Heart right ventricle (tissue), 16 donors: ENCODE measurements around the gene SDK2. TPM values are rescaled to one million over a fixed set of nuclear protein-coding genes. Genes with fewer than 3 reads are reported as not detected.
"Not testable (repeated sequence)": the region's sequence is repeated elsewhere in the genome, so short reads cannot be mapped to it uniquely, and the experiment has no call there.

ENCODE experiments used
- ATAC-seq, 8 donors: fragments of 200-7000 bp; cut with Tn5 transposase; one replicate each; pipeline ENCODE4 v1.9.1; 2020; ENCODE audit warnings: mild to moderate bottlenecking in 8 of 8, moderate library complexity in 8 of 8, moderate number of reproducible peaks in 1 of 8
- DNase-seq, 2 donors: peaks; one replicate each; pipeline ENCODE4 v3.0.0-alpha.2; 2020
- H3K27ac ChIP-seq, 10 donors: fragments of 200-600 bp; sonication (generic) in 2 of 10; one replicate each; pipeline versions ENCODE4 v1.5.0 to v1.8.0; 2020 to 2022; ENCODE audit warnings: mild to moderate bottlenecking in 3 of 10
- H3K27me3 ChIP-seq, 7 donors: fragments of 200-600 bp; one replicate each; pipeline ENCODE4 v1.8.0; 2021 to 2022; ENCODE audit warnings: mild to moderate bottlenecking in 2 of 7
- H3K36me3 ChIP-seq, 9 donors: fragments of 200-600 bp; sonication (generic) in 1 of 9; one replicate each; pipeline versions ENCODE4 v1.5.0 to v1.8.0; 2020 to 2022; ENCODE audit warnings: mild to moderate bottlenecking in 2 of 9
- H3K4me1 ChIP-seq, 9 donors: fragments of 200-600 bp; sonication (generic) in 1 of 9; one replicate each; pipeline versions ENCODE4 v1.5.0 to v1.8.0; 2020 to 2022; ENCODE audit warnings: mild to moderate bottlenecking in 4 of 9
- H3K4me3 ChIP-seq, 10 donors: fragments of 200-600 bp; sonication (generic) in 2 of 10; one replicate each; pipeline versions ENCODE4 v1.5.0 to v1.8.0; 2020 to 2022; ENCODE audit warnings: mild to moderate bottlenecking in 7 of 10, moderate library complexity in 2 of 10
- H3K9me3 ChIP-seq, 11 donors: fragments of 200-600 bp in 10 of 11; sonication (generic) in 2 of 11; one replicate each; pipeline versions ENCODE4 v1.5.0 to v1.8.0; 2013 to 2022; ENCODE audit warnings: mild to moderate bottlenecking in 2 of 11, control low read depth in 1 of 11, moderate library complexity in 1 of 11
- WGBS, 2 donors: extraction: QIAGEN DNeasy Blood & Tissue Kit; methylation state at CpG; one replicate each; pipeline ENCODE4 v1.1.7; 2013; ENCODE audit warnings: inconsistent platforms in 1 of 2; 5-methylcytosine and 5-hydroxymethylcytosine counted together
- intact Hi-C, 10 donors: fragments of 100-400 bp; cut with DNase I; formaldehyde crosslinking; loops; one replicate each; pipeline versions ENCODE4 v1.11.1 to v1.14.2; 2022
- polyA plus RNA-seq, 2 donors: library from polyadenylated mRNA; stranded (reverse); fragments of 200-250 nt; gene quantifications; one replicate each; pipeline ENCODE4 v1.2.3, GENCODE V29; 2013
- total RNA-seq, 10 donors: library from RNA; stranded (reverse); fragmentation: NEBNext Ultra II Directional in 3 of 10; extraction: Animal tissue kit (Norgen Biotek cat#: 25700) in 3 of 10; gene quantifications; one replicate each; pipeline versions ENCODE4 v1.2.1 to v1.2.4, GENCODE V29; 2021 to 2023
- TF ChIP-seq, protein P1 (sequence below), 9 donors: fragments of 200-600 bp; sonication (generic) in 2 of 9; IDR thresholded peaks; one replicate each; pipeline versions ENCODE4 v1.5.0 to v1.8.0; 2021 to 2022; ENCODE audit warnings: antibody characterized with exemption in 9 of 9, mild to moderate bottlenecking in 5 of 9, moderate library complexity in 1 of 9
- donor health status: Arrhythmogenic right ventricular cardiomyopathy.
- donor health status: ischemic (EF 13 %, LVEDD 7.1; RV severe dilation, severe dysfunction).
- donor health status: healthy with polysubstance abuse.
- donor health status: DM: no; HTN: yes; CAD: no.
- donor health status: DM: no; HTN: no; CAD: no.
- donor health status: ischemic (EF 25% LVEDD 6.9; RV normal size, moderate dysfunction).
- donor health status: ischemic (EF 25% LVEDD 5.7; RV mildly dilated, moderate dysfunction).
- donor health status: healthy.
- donor health status: DM: yes; HTN: yes; CAD: no.
- donor health status: Ischemic cardiomyopathy.
- donor health status: ischemic (EF 35%, LVEDD 5.7; RV mildly dilated, moderate dysfunction).
- donor health status: nonischemic (EF 11% LVEDD 7.7; RV severe dilation, severe dysfunction).
- donor health status: DM: yes; HTN: yes; CAD: no.
- donor health status: PGD.
- donor health status: ischemic (EF 29% LVEDD 5.4; RV normal size, mild dysfunction).
- donor health status: nonischemic (EF 23%, LVEDD 6.1; RV moderate dilation, normal function).

Gene SDK2
- total and polyA plus RNA-seq, 12 donors = 0.44 to 4.2 (median 1.9) TPM

- no peaks in the 10 kb centered on the region for H3K27me3 ChIP-seq
- DNase-seq (peak; percentile 50 to 63), ATAC-seq (peak; percentile 5 to 52 (median 20))
- H3K4me1 ChIP-seq = peaks cover 25 to 49% (median 44%) of the 10 kb centered on the region in 9 donors
- intact Hi-C loops = loop anchor here in 8 of 10 donors (2.0 to 10.0 kb wide), 7 partner anchors 34 to 119 kb away; partner anchors contain the start of gene COG1 (in 1 of the 8)
- peak overlapping the region; percentile 86 to 100 (median 97) for H3K4me3 ChIP-seq
- WGBS, 2 donors = 0% methylated on average over 34 to 38 of the region's 38 CpGs
- H3K9me3 ChIP-seq = no peaks in the 10 kb centered on the region
- TF ChIP-seq, protein P1, sequence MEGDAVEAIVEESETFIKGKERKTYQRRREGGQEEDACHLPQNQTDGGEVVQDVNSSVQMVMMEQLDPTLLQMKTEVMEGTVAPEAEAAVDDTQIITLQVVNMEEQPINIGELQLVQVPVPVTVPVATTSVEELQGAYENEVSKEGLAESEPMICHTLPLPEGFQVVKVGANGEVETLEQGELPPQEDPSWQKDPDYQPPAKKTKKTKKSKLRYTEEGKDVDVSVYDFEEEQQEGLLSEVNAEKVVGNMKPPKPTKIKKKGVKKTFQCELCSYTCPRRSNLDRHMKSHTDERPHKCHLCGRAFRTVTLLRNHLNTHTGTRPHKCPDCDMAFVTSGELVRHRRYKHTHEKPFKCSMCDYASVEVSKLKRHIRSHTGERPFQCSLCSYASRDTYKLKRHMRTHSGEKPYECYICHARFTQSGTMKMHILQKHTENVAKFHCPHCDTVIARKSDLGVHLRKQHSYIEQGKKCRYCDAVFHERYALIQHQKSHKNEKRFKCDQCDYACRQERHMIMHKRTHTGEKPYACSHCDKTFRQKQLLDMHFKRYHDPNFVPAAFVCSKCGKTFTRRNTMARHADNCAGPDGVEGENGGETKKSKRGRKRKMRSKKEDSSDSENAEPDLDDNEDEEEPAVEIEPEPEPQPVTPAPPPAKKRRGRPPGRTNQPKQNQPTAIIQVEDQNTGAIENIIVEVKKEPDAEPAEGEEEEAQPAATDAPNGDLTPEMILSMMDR (IDR thresholded peaks at IDR 0.05) = no peak
- H3K36me3 ChIP-seq = peaks cover 0 to 7% (median 0%) of the 10 kb centered on the region in 9 donors
- peak overlapping the region; percentile 97 to 99 (median 99) for H3K27ac ChIP-seq
Measured at GRCh38 chr17:73311428-73311780, 332.8 kb downstream of the SDK2 start.

DNA sequence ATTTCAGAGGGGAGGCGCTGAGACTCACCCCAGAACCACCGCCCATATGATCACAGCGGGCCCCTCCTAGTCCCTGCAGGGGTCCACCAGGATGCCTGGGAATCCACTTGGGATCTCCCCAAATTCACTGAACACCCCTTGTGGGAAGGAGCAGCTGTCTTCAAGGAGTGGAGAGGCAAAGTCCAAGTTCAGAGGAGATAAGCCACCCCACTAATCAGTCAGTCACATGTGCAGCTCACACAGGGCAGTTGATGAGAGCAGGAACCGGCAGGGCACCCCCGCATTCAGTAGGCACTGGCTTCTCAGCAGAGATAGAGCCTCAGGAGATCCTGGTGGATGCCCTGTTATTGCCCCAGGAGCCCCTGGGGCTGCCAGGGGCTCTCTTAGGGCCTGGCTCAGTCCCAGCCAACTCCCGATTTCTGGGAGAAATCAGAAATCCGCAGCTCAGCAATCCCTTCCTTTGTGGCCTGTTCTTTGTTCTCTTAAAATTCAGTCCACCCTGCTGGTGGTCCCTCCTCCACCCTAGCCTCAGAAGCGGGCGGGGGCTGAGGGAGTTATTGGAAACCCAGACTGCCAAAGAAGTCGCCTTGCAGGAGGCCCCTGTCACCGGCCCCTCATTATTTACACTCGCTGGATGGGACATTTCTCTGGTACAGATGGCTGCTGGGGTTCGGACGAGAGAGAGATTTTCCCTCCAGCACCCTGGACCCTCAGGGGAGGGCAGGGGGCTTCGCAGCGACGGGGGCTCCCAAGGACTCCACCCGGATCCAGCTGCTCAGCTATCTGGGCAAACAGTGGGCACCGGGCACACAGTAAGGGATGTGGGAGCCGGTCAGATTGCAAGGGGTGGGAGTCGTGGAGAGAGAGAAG, 334.3 kb downstream of the SDK2 start:
- no peak for DNase-seq
- peak overlapping the region; percentile 86 to 100 (median 97) for H3K4me3 ChIP-seq
- H3K27ac ChIP-seq = peak overlapping the region; percentile 97 to 99 (median 99)
- intact Hi-C loops = loop anchor here (2.0 to 10.0 kb wide), 9 partner anchors 17 to 118 kb away; partner anchors contain the start of gene COG1 (in 1 of the 10)
- no peaks in the 10 kb centered on the region for H3K9me3 ChIP-seq
- WGBS, 2 donors = 8 to 13% methylated on average over 21 of the region's 21 CpGs
- TF ChIP-seq, protein P1 (IDR thresholded peaks at IDR 0.05) = no peak
- peaks cover 34 to 63% (median 59%) of the 10 kb centered on the region in 9 donors for H3K4me1 ChIP-seq
- H3K36me3 ChIP-seq = peaks cover 0 to 7% (median 0%) of the 10 kb centered on the region in 9 donors
- no peaks in the 10 kb centered on the region for H3K27me3 ChIP-seq
- no peak for ATAC-seq

- DNase-seq, H3K9me3 ChIP-seq, H3K27me3 ChIP-seq, ATAC-seq, H3K36me3 ChIP-seq: not testable (repeated sequence)
- WGBS, 2 donors = 63 to 86% methylated on average over 5 of the region's 5 CpGs
- Histone ChIP-seq H3K27ac (peak overlapping the region; percentile 73 to 99 (median 98)), H3K4me3 (peak overlapping the region in 9 of 10 donors; percentile 86 to 100 (median 97)), H3K4me1 (peaks cover 34 to 73% (median 69%) of the 10 kb centered on the region in 9 donors)
- intact Hi-C loops = loop anchor here in 4 of 10 donors (2.0 to 5.0 kb wide), 3 partner anchors 16 to 58 kb away; no protein-coding TSS in a partner anchor
Measured at GRCh38 chr17:73308959-73309358, 335.3 kb downstream of the SDK2 start.

- WGBS, 2 donors = 18 to 38% methylated on average over 23 of the region's 23 CpGs
- Histone ChIP-seq H3K4me1 (peaks cover 37 to 81% (median 76%) of the 10 kb centered on the region in 9 donors), H3K27ac (peak overlapping the region; percentile 73 to 99 (median 98)), H3K4me3 (peak overlapping the region; percentile 28 to 100 (median 94)), H3K36me3 (peaks cover 0 to 7% (median 0%) of the 10 kb centered on the region in 9 donors), H3K9me3 (no peaks in the 10 kb centered on the region), H3K27me3 (no peaks in the 10 kb centered on the region)
- peak; percentile 79 to 92 for DNase-seq
- peak in 7 of 8 donors; percentile 4 to 36 (median 20) for ATAC-seq
- intact Hi-C loops = loop anchor here in 4 of 10 donors (2.0 to 5.0 kb wide), 3 partner anchors 15 to 59 kb away; no protein-coding TSS in a partner anchor
- TF ChIP-seq, protein P1 (IDR thresholded peaks at IDR 0.05) = no peak
Measured at GRCh38 chr17:73308017-73308823, 336.0 kb downstream of the SDK2 start.
